ENCODE measurements around the gene ADARB1. TPM values are rescaled to one million over a fixed set of nuclear protein-coding genes. Genes with fewer than 3 reads are reported as not detected.

The ADARB1 gene
- total and polyA plus RNA-seq, 4 donors, result 54.7 to 224 (median 90.6) TPM

- Histone ChIP-seq H3K27me3 (ENCODE audit: control insufficient read depth in 1 of 2, insufficient read depth in 2 of 2, low read length in 1 of 2) (no peaks in the 10 kb centered on the region), H3K4me1 (ENCODE audit: control insufficient read depth in 1 of 2, insufficient read depth in 2 of 2, low read length in 2 of 2) (no peaks in the 10 kb centered on the region), H3K36me3 (ENCODE audit: control insufficient read depth in 1 of 2, insufficient read depth in 2 of 2, low read length in 1 of 2) (peaks cover 0 to 9% of the 10 kb centered on the region in 2 donors), H3K9me3 (ENCODE audit: control insufficient read depth, low read length) (no peaks in the 10 kb centered on the region), H3K27ac (ENCODE audit: low read depth in 1 of 2, low read length in 2 of 2) (no peak overlapping the region), H3K4me3 (ENCODE audit: low read length in 2 of 2) (no peak overlapping the region)
- intact Hi-C loops (cut with DNase I), result no loop called here
- ATAC-seq (ENCODE audit: low FRiP score) (no peak), DNase-seq (no peak)
- WGBS, 2 donors, result 94 to 96% methylated on average over 16 of the region's 16 CpGs
Observed at GRCh38 chr21:45176141-45176540, 101.8 kb downstream of the ADARB1 start.

- intact Hi-C loops (cut with DNase I), result no loop called here
- ATAC-seq (ENCODE audit: low FRiP score), result no peak
- Histone ChIP-seq H3K36me3 (ENCODE audit: control insufficient read depth in 1 of 2, insufficient read depth in 2 of 2, low read length in 1 of 2) (peaks cover 4 to 9% of the 10 kb centered on the region in 2 donors), H3K27ac (ENCODE audit: low read depth in 1 of 2, low read length in 2 of 2) (no peak overlapping the region), H3K9me3 (ENCODE audit: control insufficient read depth, low read length) (no peaks in the 10 kb centered on the region), H3K27me3 (ENCODE audit: control insufficient read depth in 1 of 2, insufficient read depth in 2 of 2, low read length in 1 of 2) (no peaks in the 10 kb centered on the region), H3K4me3 (ENCODE audit: low read length in 2 of 2) (no peak overlapping the region), H3K4me1 (ENCODE audit: control insufficient read depth in 1 of 2, insufficient read depth in 2 of 2, low read length in 2 of 2) (no peaks in the 10 kb centered on the region)
- 95 to 96% methylated on average over 6 of the region's 6 CpGs for WGBS, 2 donors
- DNase-seq, result no peak
Observed at GRCh38 chr21:45177039-45177438, 102.7 kb downstream of the ADARB1 start.

GRCh38 chr21:45178070-45178608, 103.8 kb downstream of the ADARB1 start:
- no peaks in the 10 kb centered on the region for H3K9me3 ChIP-seq (ENCODE audit: control insufficient read depth, low read length)
- H3K27me3 ChIP-seq (ENCODE audit: control insufficient read depth in 1 of 2, insufficient read depth in 2 of 2, low read length in 1 of 2), result no peaks in the 10 kb centered on the region
- H3K27ac ChIP-seq (ENCODE audit: low read depth in 1 of 2, low read length in 2 of 2), result no peak overlapping the region
- WGBS, 2 donors, result 84 to 90% methylated on average over 12 of the region's 12 CpGs
- DNase-seq, result peak in 1 of 2 donors; percentile 35
- no peaks in the 10 kb centered on the region for H3K4me1 ChIP-seq (ENCODE audit: control insufficient read depth in 1 of 2, insufficient read depth in 2 of 2, low read length in 2 of 2)
- intact Hi-C loops (cut with DNase I), result no loop called here
- no peak for ATAC-seq (ENCODE audit: low FRiP score)
- H3K4me3 ChIP-seq (ENCODE audit: low read length in 2 of 2), result no peak overlapping the region
- H3K36me3 ChIP-seq (ENCODE audit: control insufficient read depth in 1 of 2, insufficient read depth in 2 of 2, low read length in 1 of 2), result peaks cover 4 to 9% of the 10 kb centered on the region in 2 donors

GRCh38 chr21:45178971-45179370, 104.6 kb downstream of the ADARB1 start:
- no peak for ATAC-seq (ENCODE audit: low FRiP score)
- peaks cover 4 to 11% of the 10 kb centered on the region in 2 donors for H3K36me3 ChIP-seq (ENCODE audit: control insufficient read depth in 1 of 2, insufficient read depth in 2 of 2, low read length in 1 of 2)
- no peak overlapping the region for H3K27ac ChIP-seq (ENCODE audit: low read depth in 1 of 2, low read length in 2 of 2)
- H3K27me3 ChIP-seq (ENCODE audit: control insufficient read depth in 1 of 2, insufficient read depth in 2 of 2, low read length in 1 of 2), result no peaks in the 10 kb centered on the region
- intact Hi-C loops (cut with DNase I), result no loop called here
- H3K9me3 ChIP-seq (ENCODE audit: control insufficient read depth, low read length), result no peaks in the 10 kb centered on the region
- no peak overlapping the region for H3K4me3 ChIP-seq (ENCODE audit: low read length in 2 of 2)
- no peaks in the 10 kb centered on the region for H3K4me1 ChIP-seq (ENCODE audit: control insufficient read depth in 1 of 2, insufficient read depth in 2 of 2, low read length in 2 of 2)
- DNase-seq, result no peak
- WGBS, 2 donors, result 76 to 82% methylated on average over 11 of the region's 11 CpGs

GRCh38 chr21:45179568-45180245, 105.3 kb downstream of the ADARB1 start:
- no peak overlapping the region for H3K27ac ChIP-seq (ENCODE audit: low read depth in 1 of 2, low read length in 2 of 2)
- H3K4me3 ChIP-seq (ENCODE audit: low read length in 2 of 2), result no peak overlapping the region
- peaks cover 4 to 11% of the 10 kb centered on the region in 2 donors for H3K36me3 ChIP-seq (ENCODE audit: control insufficient read depth in 1 of 2, insufficient read depth in 2 of 2, low read length in 1 of 2)
- no peaks in the 10 kb centered on the region for H3K4me1 ChIP-seq (ENCODE audit: control insufficient read depth in 1 of 2, insufficient read depth in 2 of 2, low read length in 2 of 2)
- no peaks in the 10 kb centered on the region for H3K27me3 ChIP-seq (ENCODE audit: control insufficient read depth in 1 of 2, insufficient read depth in 2 of 2, low read length in 1 of 2)
- intact Hi-C loops (cut with DNase I), result no loop called here
- 88% methylated on average over 20 of the region's 20 CpGs for WGBS, 2 donors
- no peak for ATAC-seq (ENCODE audit: low FRiP score)
- DNase-seq, result no peak
- no peaks in the 10 kb centered on the region for H3K9me3 ChIP-seq (ENCODE audit: control insufficient read depth, low read length)

- no peak for DNase-seq
- Histone ChIP-seq H3K27ac (ENCODE audit: low read depth in 1 of 2, low read length in 2 of 2) (no peak overlapping the region), H3K4me1 (ENCODE audit: control insufficient read depth in 1 of 2, insufficient read depth in 2 of 2, low read length in 2 of 2) (no peaks in the 10 kb centered on the region), H3K4me3 (ENCODE audit: low read length in 2 of 2) (no peak overlapping the region), H3K9me3 (ENCODE audit: control insufficient read depth, low read length) (no peaks in the 10 kb centered on the region), H3K27me3 (ENCODE audit: control insufficient read depth in 1 of 2, insufficient read depth in 2 of 2, low read length in 1 of 2) (no peaks in the 10 kb centered on the region), H3K36me3 (ENCODE audit: control insufficient read depth in 1 of 2, insufficient read depth in 2 of 2, low read length in 1 of 2) (peaks cover 4 to 13% of the 10 kb centered on the region in 2 donors)
- intact Hi-C loops (cut with DNase I), result no loop called here
- 83 to 84% methylated on average over 11 of the region's 11 CpGs for WGBS, 2 donors
- no peak for ATAC-seq (ENCODE audit: low FRiP score)
Observed at GRCh38 chr21:45180246-45180599, 105.8 kb downstream of the ADARB1 start.

- Histone ChIP-seq H3K27ac (ENCODE audit: low read depth in 1 of 2, low read length in 2 of 2) (no peak overlapping the region), H3K9me3 (ENCODE audit: control insufficient read depth, low read length) (no peaks in the 10 kb centered on the region), H3K4me3 (ENCODE audit: low read length in 2 of 2) (no peak overlapping the region), H3K27me3 (ENCODE audit: control insufficient read depth in 1 of 2, insufficient read depth in 2 of 2, low read length in 1 of 2) (no peaks in the 10 kb centered on the region), H3K36me3 (ENCODE audit: control insufficient read depth in 1 of 2, insufficient read depth in 2 of 2, low read length in 1 of 2) (peaks cover 10 to 15% of the 10 kb centered on the region in 2 donors), H3K4me1 (ENCODE audit: control insufficient read depth in 1 of 2, insufficient read depth in 2 of 2, low read length in 2 of 2) (no peaks in the 10 kb centered on the region)
- no peak for DNase-seq
- 47 to 50% methylated on average over 1 of the region's 1 CpG for WGBS, 2 donors
- ATAC-seq (ENCODE audit: low FRiP score), result no peak
- intact Hi-C loops (cut with DNase I), result no loop called here
Observed at GRCh38 chr21:45182958-45183357, 108.6 kb downstream of the ADARB1 start.

GRCh38 chr21:45183852-45184251, 109.5 kb downstream of the ADARB1 start:
- Histone ChIP-seq H3K36me3 (ENCODE audit: control insufficient read depth in 1 of 2, insufficient read depth in 2 of 2, low read length in 1 of 2) (peaks cover 11 to 15% of the 10 kb centered on the region in 2 donors), H3K4me1 (ENCODE audit: control insufficient read depth in 1 of 2, insufficient read depth in 2 of 2, low read length in 2 of 2) (no peaks in the 10 kb centered on the region), H3K27me3 (ENCODE audit: control insufficient read depth in 1 of 2, insufficient read depth in 2 of 2, low read length in 1 of 2) (no peaks in the 10 kb centered on the region), H3K9me3 (ENCODE audit: control insufficient read depth, low read length) (no peaks in the 10 kb centered on the region), H3K4me3 (ENCODE audit: low read length in 2 of 2) (no peak overlapping the region), H3K27ac (ENCODE audit: low read depth in 1 of 2, low read length in 2 of 2) (no peak overlapping the region)
- WGBS, 2 donors, result 25 to 42% methylated on average over 2 of the region's 2 CpGs
- DNase-seq, result no peak
- intact Hi-C loops (cut with DNase I), result no loop called here
- ATAC-seq (ENCODE audit: low FRiP score), result no peak

GRCh38 chr21:45184869-45185268, 110.5 kb downstream of the ADARB1 start:
- H3K27me3 ChIP-seq (ENCODE audit: control insufficient read depth in 1 of 2, insufficient read depth in 2 of 2, low read length in 1 of 2), result no peaks in the 10 kb centered on the region
- intact Hi-C loops (cut with DNase I), result no loop called here
- no peak overlapping the region for H3K4me3 ChIP-seq (ENCODE audit: low read length in 2 of 2)
- H3K27ac ChIP-seq (ENCODE audit: low read depth in 1 of 2, low read length in 2 of 2), result no peak overlapping the region
- 94 to 95% methylated on average over 11 of the region's 11 CpGs for WGBS, 2 donors
- H3K4me1 ChIP-seq (ENCODE audit: control insufficient read depth in 1 of 2, insufficient read depth in 2 of 2, low read length in 2 of 2), result no peaks in the 10 kb centered on the region
- ATAC-seq (ENCODE audit: low FRiP score) (no peak), DNase-seq (no peak)
- H3K36me3 ChIP-seq (ENCODE audit: control insufficient read depth in 1 of 2, insufficient read depth in 2 of 2, low read length in 1 of 2), result peaks cover 11 to 12% of the 10 kb centered on the region in 2 donors
- no peaks in the 10 kb centered on the region for H3K9me3 ChIP-seq (ENCODE audit: control insufficient read depth, low read length)
